HCT116 (cell line): ENCODE measurements around the gene ISG20. TPM values are rescaled to one million over a fixed set of nuclear protein-coding genes. Genes with fewer than 3 reads are reported as not detected.

Source experiments
- ATAC-seq: fragments of 200-7000 bp; cut with Tn5 transposase; 2 replicates; pipeline ENCODE4 v1.9.1; 2020; ENCODE audit warnings: mild to moderate bottlenecking, moderate library complexity
- BruUV-seq: library from RNA; stranded (reverse); fragments of 400-500 nt; replicated peaks from 2 replicates; lab custom pipeline; 2021; lab: Mats Ljungman, UMichigan
- CTCF ChIA-PET: fragments of 300-600 bp; sonication (Branson Sonifier 250); formaldehyde crosslinking; loops from one replicate; lab custom pipeline; 2021; ENCODE audit warnings: antibody characterized with exemption; lab: Charles Lee
- POLR2A ChIA-PET: fragments of 300-600, 350-600 bp; sonication (Branson Sonifier 250); formaldehyde crosslinking; loops from one replicate; lab custom pipeline; 2021; ENCODE audit warnings: antibody characterized with exemption; lab: Charles Lee
- RAD21 ChIA-PET, 2 experiments: fragments of 300-600 bp; sonication (Branson Sonifier 250); formaldehyde crosslinking; loops; one replicate each; lab custom pipeline; 2023; ENCODE audit warnings: low total read pairs in 2 of 2; ENCODE audit not compliant: uncharacterized antibody in 2 of 2, unreplicated experiment in 2 of 2, low non-redundant PET in 1 of 2; lab: Charles Lee
- DNase-seq: peaks from one replicate; pipeline ENCODE4 v3.0.0-alpha.2; 2010; ENCODE audit warnings: low read depth, low spot score
- H2AFZ ChIP-seq: fragments of 200-600 bp; shearing (Covaris generic), sonication (generic); 2 replicates; pipeline ENCODE4 v1.6.1; 2017; ENCODE audit warnings: low read depth, mixed run types, mixed read lengths, antibody characterized with exemption, low read length; ENCODE audit not compliant: poor library complexity, severe bottlenecking
- H3K27ac ChIP-seq: 2 replicates; pipeline ENCODE4 v1.5.1; 2012; ENCODE audit warnings: low read depth, low read length
- H3K27me3 ChIP-seq: fragments of 200-600 bp; sonication (generic); 2 replicates; pipeline ENCODE4 v1.6.1; 2016; ENCODE audit warnings: mixed run types, low read length, mixed read lengths; ENCODE audit not compliant: insufficient read depth
- H3K36me3 ChIP-seq, 2 experiments: fragments of 200-500 bp in 1 of 2; fragments of 200-600 bp in 1 of 2; sonication (Bioruptor generic) in 1 of 2; sonication (generic) in 1 of 2; 2 replicates each; pipeline versions ENCODE4 v1.5.1 to v1.6.1; 2014 to 2016; ENCODE audit warnings: low read length in 2 of 2, inconsistent platforms in 1 of 2, mixed read lengths in 1 of 2, mixed run types in 1 of 2; ENCODE audit not compliant: insufficient read depth in 2 of 2, control insufficient read depth in 1 of 2
- H3K4me1 ChIP-seq, 2 experiments: fragments of 200-600 bp in 1 of 2; sonication (generic) in 1 of 2; 2 replicates each; pipeline versions ENCODE4 v1.5.1 to v1.6.1; 2012 to 2017; ENCODE audit warnings: low read length in 2 of 2, inconsistent platforms in 1 of 2, mild to moderate bottlenecking in 1 of 2, mixed read lengths in 1 of 2, mixed run types in 1 of 2, moderate library complexity in 1 of 2; ENCODE audit not compliant: insufficient read depth in 2 of 2, control insufficient read depth in 1 of 2
- H3K4me2 ChIP-seq: fragments of 200-600 bp; sonication (generic); 2 replicates; pipeline ENCODE4 v1.6.1; 2017; ENCODE audit warnings: mixed run types, low read length, mixed read lengths
- H3K4me3 ChIP-seq, 2 experiments: fragments of 200-600 bp in 1 of 2; sonication (generic) in 1 of 2; replicated peaks in 1 of 2; 2 replicates each; pipeline ENCODE4 v1.5.1; 2011 to 2016; ENCODE audit warnings: low read length in 2 of 2, control low read depth in 1 of 2, low read depth in 1 of 2, mild to moderate bottlenecking in 1 of 2, mixed read lengths in 1 of 2, mixed run types in 1 of 2
- H3K79me2 ChIP-seq: fragments of 200-600 bp; sonication (generic); 2 replicates; pipeline ENCODE4 v1.6.1; 2017; ENCODE audit warnings: mild to moderate bottlenecking, mixed run types, low read length, moderate library complexity, mixed read lengths; ENCODE audit not compliant: insufficient read depth
- H3K9ac ChIP-seq: fragments of 200-600 bp; sonication (generic); 2 replicates; pipeline ENCODE4 v1.6.1; 2016; ENCODE audit warnings: low read length, mixed read lengths
- H3K9me2 ChIP-seq: fragments of 200-600 bp; sonication (generic), shearing (Covaris generic); 2 replicates; pipeline ENCODE4 v1.6.1; 2017; ENCODE audit warnings: mixed run types, mild to moderate bottlenecking, moderate library complexity; ENCODE audit not compliant: insufficient read depth
- H3K9me3 ChIP-seq, 2 experiments: fragments of 200-500 bp in 1 of 2; fragments of 200-600 bp in 1 of 2; sonication (Bioruptor generic) in 1 of 2; sonication (generic) in 1 of 2; 2 replicates each; pipeline ENCODE4 v1.6.1; 2014 to 2017; ENCODE audit warnings: low read length in 2 of 2, mixed read lengths in 2 of 2, inconsistent platforms in 1 of 2, low read depth in 1 of 2, mild to moderate bottlenecking in 1 of 2, mixed run types in 1 of 2, moderate library complexity in 1 of 2; ENCODE audit not compliant: control insufficient read depth in 1 of 2, insufficient read depth in 1 of 2
- H4K20me1 ChIP-seq: fragments of 200-600 bp; sonication (generic), shearing (Covaris generic); 2 replicates; pipeline ENCODE4 v1.6.1; 2017; ENCODE audit warnings: mixed run types, mild to moderate bottlenecking, moderate library complexity; ENCODE audit not compliant: insufficient read depth
- CEBPB ChIP-seq: IDR thresholded peaks from 2 replicates; pipeline ENCODE4 v1.6.1; 2012; ENCODE audit warnings: low read depth
- EGR1 ChIP-seq: IDR thresholded peaks from 2 replicates; pipeline ENCODE4 v1.6.1; 2012; ENCODE audit warnings: low read depth
- ELF1 ChIP-seq: IDR thresholded peaks from 2 replicates; pipeline ENCODE4 v1.6.1; 2012; ENCODE audit warnings: low read depth, borderline replicate concordance
- EZH2 ChIP-seq: fragments of 200-600 bp; sonication (generic); IDR thresholded peaks from 2 replicates; pipeline ENCODE4 v1.6.1; 2017; ENCODE audit warnings: antibody characterized with exemption, mixed run types
- EZH2phosphoT487 ChIP-seq: fragments of 200-600 bp; IDR thresholded peaks from 2 replicates; pipeline ENCODE4 v1.6.1; 2018; ENCODE audit warnings: antibody characterized with exemption, borderline replicate concordance
- FOSL1 ChIP-seq: IDR thresholded peaks from 2 replicates; pipeline ENCODE4 v1.6.1; 2012; ENCODE audit warnings: low read depth
- JUND ChIP-seq: IDR thresholded peaks from 2 replicates; pipeline ENCODE4 v1.6.1; 2012
- POLR2AphosphoS5 ChIP-seq: IDR thresholded peaks from 2 replicates; pipeline ENCODE4 v1.6.1; 2011; ENCODE audit warnings: mild to moderate bottlenecking, low read depth, low read length, moderate library complexity
- RAD21 ChIP-seq: IDR thresholded peaks from 2 replicates; pipeline ENCODE4 v1.6.1; 2012; ENCODE audit warnings: low read depth, mild to moderate bottlenecking
- SP1 ChIP-seq: IDR thresholded peaks from 2 replicates; pipeline ENCODE4 v1.6.1; 2012; ENCODE audit warnings: low read depth
- YY1 ChIP-seq: IDR thresholded peaks from 2 replicates; pipeline ENCODE4 v1.6.1; 2011; ENCODE audit warnings: low read length, low read depth, moderate library complexity, mild to moderate bottlenecking; ENCODE audit not compliant: insufficient replicate concordance; ENCODE audit errors: extremely low read depth
- ZBTB33 ChIP-seq: IDR thresholded peaks from 2 replicates; pipeline ENCODE4 v1.6.1; 2011; ENCODE audit warnings: mild to moderate bottlenecking, low read length, moderate library complexity; ENCODE audit not compliant: insufficient replicate concordance; ENCODE audit errors: extremely low read depth
- ZFX ChIP-seq: fragments of 450-650 bp; IDR thresholded peaks from 2 replicates; pipeline ENCODE4 v1.6.1; 2017
- intact Hi-C: fragments of 100-400 bp; cut with micrococcal nuclease; formaldehyde crosslinking; loops from 2 replicates; pipeline ENCODE4 v1.10.0; 2022
- total RNA-seq: library from RNA; stranded (reverse); gene quantifications from one replicate; pipeline ENCODE4 v1.2.1, GENCODE V29; 2021; ENCODE audit not compliant: unreplicated experiment
- TF ChIP-seq, protein P1 (sequence below): IDR thresholded peaks from 2 replicates; pipeline ENCODE4 v1.6.1; 2012
- TF ChIP-seq, protein P2 (sequence below), 3 experiments: fragments of 200-600 bp in 1 of 3; sonication (generic) in 1 of 3; IDR thresholded peaks in 2 of 3; conservative IDR thresholded peaks in 1 of 3; 2 replicates each; pipeline ENCODE4 v1.5.1; 2012 to 2017; ENCODE audit warnings: low read depth in 2 of 3, low read length in 2 of 3, antibody characterized with exemption in 1 of 3, borderline replicate concordance in 1 of 3, control low read depth in 1 of 3, mild to moderate bottlenecking in 1 of 3, mixed read lengths in 1 of 3, mixed run types in 1 of 3, moderate library complexity in 1 of 3; ENCODE audit not compliant: insufficient read depth in 1 of 3

The ISG20 gene
- total RNA-seq, 1 experiment from 2014 or later = 11.0 TPM

- Histone ChIP-seq H3K27me3 (peaks cover 12% of the 10 kb centered on the region), H3K36me3 (no peaks in the 10 kb centered on the region), H3K9me2 (no peaks in the 10 kb centered on the region), H3K9me3 (no peaks in the 10 kb centered on the region), H3K27ac (no peak overlapping the region), H3K9ac (no peak overlapping the region), H3K4me3 (no peak overlapping the region), H3K4me1 (no peaks in the 10 kb centered on the region), H3K4me2 (no peak overlapping the region), H2AFZ (no peak overlapping the region), H3K79me2 (no peaks in the 10 kb centered on the region), H4K20me1 (no peaks in the 10 kb centered on the region)
- CTCF ChIA-PET = no interaction called here
- intact Hi-C loops = no loop called here
- no TSS peak for BruUV-seq
- TF ChIP-seq EZH2phosphoT487 (no peak), ELF1 (no peak), JUND (no peak), ZFX (no peak)
- TF ChIP-seq, protein P1, sequence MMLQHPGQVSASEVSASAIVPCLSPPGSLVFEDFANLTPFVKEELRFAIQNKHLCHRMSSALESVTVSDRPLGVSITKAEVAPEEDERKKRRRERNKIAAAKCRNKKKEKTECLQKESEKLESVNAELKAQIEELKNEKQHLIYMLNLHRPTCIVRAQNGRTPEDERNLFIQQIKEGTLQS = no peak
- DNase-seq (no peak), ATAC-seq (no peak)
- POLR2A ChIA-PET = no interaction called here
- RAD21 ChIA-PET = no interaction called here
Observed at GRCh38 chr15:88684345-88684744, 45.5 kb downstream of the ISG20 start.

DNA sequence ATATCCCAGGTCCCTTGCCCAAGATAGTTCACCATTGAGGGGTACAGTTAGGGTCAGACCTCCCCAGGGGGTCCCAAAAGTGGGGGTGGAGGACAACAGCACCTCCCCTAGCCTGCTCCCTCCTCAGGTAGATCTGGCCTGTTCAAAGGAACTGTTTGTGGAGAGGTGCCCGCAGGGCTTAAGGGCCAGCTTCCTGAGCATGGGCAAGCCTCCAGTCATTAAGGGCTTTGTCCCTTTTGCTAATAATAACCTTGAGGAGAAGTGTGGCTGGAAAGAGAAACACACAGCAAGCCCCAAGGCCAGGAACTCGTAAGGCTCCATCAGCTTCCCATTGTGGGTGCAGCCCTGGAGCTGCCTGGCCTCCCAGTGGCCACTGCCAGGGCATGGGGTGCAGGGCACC lies 47.4 kb downstream of the ISG20 start:
- intact Hi-C loops = no loop called here
- Histone ChIP-seq H3K4me3 (no peak overlapping the region), H2AFZ (no peak overlapping the region), H3K27ac (no peak overlapping the region), H3K36me3 (no peaks in the 10 kb centered on the region), H3K79me2 (no peaks in the 10 kb centered on the region), H4K20me1 (no peaks in the 10 kb centered on the region), H3K27me3 (peaks cover 15% of the 10 kb centered on the region), H3K4me1 (no peaks in the 10 kb centered on the region), H3K4me2 (no peak overlapping the region), H3K9me2 (no peaks in the 10 kb centered on the region), H3K9me3 (no peaks in the 10 kb centered on the region), H3K9ac (no peak overlapping the region)
- POLR2A ChIA-PET = no interaction called here
- RAD21 ChIA-PET = no interaction called here
- CTCF ChIA-PET = interaction anchor here (1.1 kb wide), 1 partner anchor 28 kb away, joined by 3 read pairs; no protein-coding TSS in a partner anchor
- DNase-seq = no peak
- ATAC-seq = no peak
- no TSS peak for BruUV-seq
- TF ChIP-seq YY1 (no peak), ELF1 (no peak), CEBPB (no peak), SP1 (no peak), EZH2 (no peak), EGR1 (no peak), RAD21 (no peak), POLR2AphosphoS5 (no peak), FOSL1 (no peak), JUND (no peak), EZH2phosphoT487 (no peak), ZBTB33 (no peak)
- TF ChIP-seq, protein P2, sequence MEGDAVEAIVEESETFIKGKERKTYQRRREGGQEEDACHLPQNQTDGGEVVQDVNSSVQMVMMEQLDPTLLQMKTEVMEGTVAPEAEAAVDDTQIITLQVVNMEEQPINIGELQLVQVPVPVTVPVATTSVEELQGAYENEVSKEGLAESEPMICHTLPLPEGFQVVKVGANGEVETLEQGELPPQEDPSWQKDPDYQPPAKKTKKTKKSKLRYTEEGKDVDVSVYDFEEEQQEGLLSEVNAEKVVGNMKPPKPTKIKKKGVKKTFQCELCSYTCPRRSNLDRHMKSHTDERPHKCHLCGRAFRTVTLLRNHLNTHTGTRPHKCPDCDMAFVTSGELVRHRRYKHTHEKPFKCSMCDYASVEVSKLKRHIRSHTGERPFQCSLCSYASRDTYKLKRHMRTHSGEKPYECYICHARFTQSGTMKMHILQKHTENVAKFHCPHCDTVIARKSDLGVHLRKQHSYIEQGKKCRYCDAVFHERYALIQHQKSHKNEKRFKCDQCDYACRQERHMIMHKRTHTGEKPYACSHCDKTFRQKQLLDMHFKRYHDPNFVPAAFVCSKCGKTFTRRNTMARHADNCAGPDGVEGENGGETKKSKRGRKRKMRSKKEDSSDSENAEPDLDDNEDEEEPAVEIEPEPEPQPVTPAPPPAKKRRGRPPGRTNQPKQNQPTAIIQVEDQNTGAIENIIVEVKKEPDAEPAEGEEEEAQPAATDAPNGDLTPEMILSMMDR (IDR thresholded peaks at IDR 0.05 in 2 of 3, conservative IDR thresholded peaks at IDR 0.05 in 1 of 3; ENCODE audit: borderline replicate concordance in 1 of 3, insufficient read depth in 1 of 3, low read depth in 2 of 3, low read length in 2 of 3) = no peak
